ENCODE measurements around the gene MAPK9. TPM values are rescaled to one million over a fixed set of nuclear protein-coding genes. Genes with fewer than 3 reads are reported as not detected.
A peak's percentile ranks its signal among the peaks of the same experiment; 100 is the strongest.

MAPK9 gene
- total RNA-seq, 4 donors from 2014 or later, result 17.6 to 21.8 (median 19.5) TPM

- H3K36me3 ChIP-seq, result no peaks in the 10 kb centered on the region
- H3K4me1 ChIP-seq, result peaks cover 23% of the 10 kb centered on the region
- peak in 1 of 2 donors; percentile 40 for DNase-seq (ENCODE audit: low spot score in 2 of 2)
- H3K9me3 ChIP-seq, result no peaks in the 10 kb centered on the region
- no peaks in the 10 kb centered on the region for H3K27me3 ChIP-seq
- no peak overlapping the region for H3K27ac ChIP-seq
- TF ChIP-seq POLR2A (IDR thresholded peaks at IDR 0.05) (no peak), POLR2AphosphoS5 (IDR thresholded peaks at IDR 0.05) (no peak), EP300 (IDR thresholded peaks at IDR 0.05) (no peak)
- TF ChIP-seq, protein P1, sequence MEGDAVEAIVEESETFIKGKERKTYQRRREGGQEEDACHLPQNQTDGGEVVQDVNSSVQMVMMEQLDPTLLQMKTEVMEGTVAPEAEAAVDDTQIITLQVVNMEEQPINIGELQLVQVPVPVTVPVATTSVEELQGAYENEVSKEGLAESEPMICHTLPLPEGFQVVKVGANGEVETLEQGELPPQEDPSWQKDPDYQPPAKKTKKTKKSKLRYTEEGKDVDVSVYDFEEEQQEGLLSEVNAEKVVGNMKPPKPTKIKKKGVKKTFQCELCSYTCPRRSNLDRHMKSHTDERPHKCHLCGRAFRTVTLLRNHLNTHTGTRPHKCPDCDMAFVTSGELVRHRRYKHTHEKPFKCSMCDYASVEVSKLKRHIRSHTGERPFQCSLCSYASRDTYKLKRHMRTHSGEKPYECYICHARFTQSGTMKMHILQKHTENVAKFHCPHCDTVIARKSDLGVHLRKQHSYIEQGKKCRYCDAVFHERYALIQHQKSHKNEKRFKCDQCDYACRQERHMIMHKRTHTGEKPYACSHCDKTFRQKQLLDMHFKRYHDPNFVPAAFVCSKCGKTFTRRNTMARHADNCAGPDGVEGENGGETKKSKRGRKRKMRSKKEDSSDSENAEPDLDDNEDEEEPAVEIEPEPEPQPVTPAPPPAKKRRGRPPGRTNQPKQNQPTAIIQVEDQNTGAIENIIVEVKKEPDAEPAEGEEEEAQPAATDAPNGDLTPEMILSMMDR (IDR thresholded peaks at IDR 0.05), result no peak
- no peak overlapping the region for H3K4me3 ChIP-seq
- WGBS, result 86% methylated on average over 10 of the region's 10 CpGs
Measured at GRCh38 chr5:180294913-180295555, 3.2 kb upstream of the MAPK9 start.

GRCh38 chr5:180294411-180294810, 2.5 kb upstream of the MAPK9 start:
- Histone ChIP-seq H3K9me3 (no peaks in the 10 kb centered on the region), H3K27me3 (no peaks in the 10 kb centered on the region), H3K4me3 (no peak overlapping the region), H3K27ac (no peak overlapping the region), H3K36me3 (no peaks in the 10 kb centered on the region), H3K4me1 (peaks cover 27% of the 10 kb centered on the region)
- no peak for DNase-seq (ENCODE audit: low spot score in 2 of 2)
- 83% methylated on average over 7 of the region's 7 CpGs for WGBS
- TF ChIP-seq, protein P1 (IDR thresholded peaks at IDR 0.05), result no peak
- TF ChIP-seq POLR2AphosphoS5 (IDR thresholded peaks at IDR 0.05) (no peak), POLR2A (IDR thresholded peaks at IDR 0.05) (no peak), EP300 (IDR thresholded peaks at IDR 0.05) (no peak)

DNA sequence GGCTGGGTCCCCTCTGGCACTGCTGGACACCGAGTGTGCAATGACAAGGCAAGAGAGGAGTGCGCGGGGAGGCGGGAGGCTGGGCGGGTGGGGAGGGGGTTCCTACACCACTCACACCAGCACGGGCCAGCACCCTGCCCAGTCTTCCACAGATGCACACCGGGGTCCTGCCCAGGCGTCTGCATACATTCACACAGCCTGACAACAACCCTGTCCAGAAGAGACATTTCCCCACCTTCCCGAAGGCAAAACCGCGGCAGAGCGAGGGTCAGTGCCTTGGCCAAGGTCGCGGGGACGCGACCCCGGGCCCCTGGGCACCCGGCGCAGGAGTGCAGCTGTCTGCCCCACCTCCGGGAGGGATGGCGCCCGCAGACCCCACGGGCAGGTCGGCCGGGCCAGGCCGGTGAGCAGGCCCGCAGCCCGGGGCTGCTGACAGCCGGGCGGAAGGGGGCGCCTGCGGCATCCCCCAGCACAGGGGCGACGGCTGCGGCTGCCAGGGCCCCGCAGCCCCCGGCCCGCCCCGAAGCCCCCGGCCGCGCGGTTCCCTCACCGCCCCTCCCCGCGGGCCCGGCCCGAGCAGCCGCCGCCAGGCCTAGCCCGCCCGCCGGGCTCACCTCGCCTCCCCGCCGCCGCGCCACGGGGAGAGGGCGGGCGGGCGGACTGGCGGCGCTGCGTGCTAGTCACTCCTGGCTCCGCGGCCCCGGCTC, 496 bp downstream of the MAPK9 start:
- DNase-seq (ENCODE audit: low spot score in 2 of 2), result no peak
- H3K9me3 ChIP-seq, result no peaks in the 10 kb centered on the region
- no peaks in the 10 kb centered on the region for H3K36me3 ChIP-seq
- no peaks in the 10 kb centered on the region for H3K27me3 ChIP-seq
- no peak overlapping the region for H3K27ac ChIP-seq
- TF ChIP-seq EP300 (IDR thresholded peaks at IDR 0.05), result no peak
- no peak for TF ChIP-seq POLR2A (IDR thresholded peaks at IDR 0.05)
- no peak for TF ChIP-seq POLR2AphosphoS5 (IDR thresholded peaks at IDR 0.05)
- TF ChIP-seq, protein P1 (IDR thresholded peaks at IDR 0.05), result no peak
- H3K4me3 ChIP-seq, result peak overlapping the region; percentile 67
- WGBS, result 0% methylated on average over 14 of the region's 68 CpGs
- peaks cover 27% of the 10 kb centered on the region for H3K4me1 ChIP-seq

- H3K27me3 ChIP-seq, result no peaks in the 10 kb centered on the region
- WGBS, result 17% methylated on average over 13 of the region's 13 CpGs
- peaks cover 27% of the 10 kb centered on the region for H3K4me1 ChIP-seq
- no peak overlapping the region for H3K27ac ChIP-seq
- H3K9me3 ChIP-seq, result no peaks in the 10 kb centered on the region
- H3K36me3 ChIP-seq, result no peaks in the 10 kb centered on the region
- no peak for TF ChIP-seq POLR2A (IDR thresholded peaks at IDR 0.05)
- TF ChIP-seq, protein P1 (IDR thresholded peaks at IDR 0.05), result no peak
- TF ChIP-seq POLR2AphosphoS5 (IDR thresholded peaks at IDR 0.05), result no peak
- no peak for TF ChIP-seq EP300 (IDR thresholded peaks at IDR 0.05)
- DNase-seq (ENCODE audit: low spot score in 2 of 2), result no peak
- H3K4me3 ChIP-seq, result peak overlapping the region; percentile 67
Measured at GRCh38 chr5:180290568-180291233, 1.2 kb downstream of the MAPK9 start.

DNA sequence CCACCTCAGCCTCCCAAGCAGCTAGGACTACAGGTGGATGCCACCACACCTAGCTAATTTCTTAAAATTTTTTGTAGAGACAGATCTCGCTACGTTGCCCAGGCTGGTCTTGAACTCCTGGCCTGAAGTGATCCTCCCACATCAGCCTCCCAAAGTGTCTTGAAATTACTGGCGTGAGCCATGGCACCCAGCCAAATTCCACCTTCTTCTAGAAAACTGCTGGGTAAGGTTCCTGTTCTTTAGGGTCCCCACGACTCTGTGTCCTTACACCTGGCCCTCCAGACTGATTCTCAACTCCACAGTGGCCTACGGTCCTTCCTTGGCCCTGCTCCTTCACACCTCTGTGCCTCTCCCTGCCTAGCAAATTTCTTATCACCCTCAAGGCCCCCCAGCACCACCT, 1.9 kb downstream of the MAPK9 start:
- Histone ChIP-seq H3K27me3 (no peaks in the 10 kb centered on the region), H3K4me3 (no peak overlapping the region)
- no peak for DNase-seq (ENCODE audit: low spot score in 2 of 2)

More for the DNA sequence above, 1.9 kb downstream of the MAPK9 start:
- no peak overlapping the region for H3K27ac ChIP-seq
- peaks cover 27% of the 10 kb centered on the region for H3K4me1 ChIP-seq
- H3K9me3 ChIP-seq, result no peaks in the 10 kb centered on the region
- WGBS, result 86% methylated on average over 5 of the region's 5 CpGs
- H3K36me3 ChIP-seq, result peaks cover 4% of the 10 kb centered on the region
- TF ChIP-seq, protein P1 (IDR thresholded peaks at IDR 0.05), result no peak
- TF ChIP-seq POLR2A (IDR thresholded peaks at IDR 0.05) (no peak), POLR2AphosphoS5 (IDR thresholded peaks at IDR 0.05) (no peak), EP300 (IDR thresholded peaks at IDR 0.05) (no peak)

Measured in suprapubic skin (tissue), 4 donors.